GM12874 (cell line): Measurements from ENCODE around the gene KLF16.

Experiments used
- TF ChIP-seq, protein P1 (sequence below): IDR thresholded peaks from 2 replicates; pipeline ENCODE4 v1.5.1; 2011; ENCODE audit warnings: low read depth, mild to moderate bottlenecking, control low read depth, low read length, moderate library complexity; ENCODE audit not compliant: insufficient read depth

The KLF16 gene

DNA sequence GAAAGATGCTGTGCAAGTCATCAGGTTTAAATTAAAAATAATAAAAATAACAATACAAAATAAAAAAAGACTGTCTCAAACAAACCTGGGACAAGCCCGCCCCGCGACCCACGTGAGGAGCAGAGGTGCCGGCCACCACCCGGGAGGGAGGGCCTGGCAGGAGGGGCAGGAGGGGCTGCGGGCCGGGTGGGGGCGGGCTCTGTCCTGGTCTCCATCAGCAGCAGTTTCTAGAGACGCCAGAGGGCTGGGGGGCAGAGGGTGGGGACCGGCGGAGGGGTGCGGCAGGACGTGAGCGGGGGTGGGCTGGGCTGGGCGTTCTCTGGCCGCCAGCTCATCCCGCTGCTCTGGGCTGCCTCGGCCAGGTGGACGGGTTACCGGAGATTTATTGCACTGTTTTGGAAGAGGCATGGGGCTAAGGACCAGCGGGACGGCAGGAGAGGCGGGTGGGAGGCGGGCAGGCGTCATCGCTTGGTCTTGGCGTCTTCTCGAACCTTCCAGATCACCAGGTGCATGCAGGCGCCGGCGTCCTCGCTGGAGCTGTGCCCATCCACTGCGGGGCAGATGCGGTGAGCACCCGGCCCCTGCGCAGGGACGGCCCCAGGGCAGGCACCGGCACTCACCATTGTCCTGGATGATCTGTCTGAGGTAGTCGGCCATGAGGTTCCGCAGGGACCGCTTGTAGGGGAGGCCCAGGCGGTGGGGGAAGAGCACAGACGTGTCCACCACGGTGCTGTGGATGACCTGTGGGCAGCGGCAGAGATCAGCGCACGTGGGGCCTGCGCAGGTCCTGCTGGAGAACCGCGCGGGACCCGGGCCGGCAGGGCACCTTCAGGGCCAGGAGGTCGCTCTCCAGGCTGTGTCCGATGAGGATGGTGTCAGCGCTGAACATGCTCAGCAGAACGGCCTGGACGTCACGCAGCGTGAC lies 47.5 kb downstream of the KLF16 start:
- TF ChIP-seq, protein P1, sequence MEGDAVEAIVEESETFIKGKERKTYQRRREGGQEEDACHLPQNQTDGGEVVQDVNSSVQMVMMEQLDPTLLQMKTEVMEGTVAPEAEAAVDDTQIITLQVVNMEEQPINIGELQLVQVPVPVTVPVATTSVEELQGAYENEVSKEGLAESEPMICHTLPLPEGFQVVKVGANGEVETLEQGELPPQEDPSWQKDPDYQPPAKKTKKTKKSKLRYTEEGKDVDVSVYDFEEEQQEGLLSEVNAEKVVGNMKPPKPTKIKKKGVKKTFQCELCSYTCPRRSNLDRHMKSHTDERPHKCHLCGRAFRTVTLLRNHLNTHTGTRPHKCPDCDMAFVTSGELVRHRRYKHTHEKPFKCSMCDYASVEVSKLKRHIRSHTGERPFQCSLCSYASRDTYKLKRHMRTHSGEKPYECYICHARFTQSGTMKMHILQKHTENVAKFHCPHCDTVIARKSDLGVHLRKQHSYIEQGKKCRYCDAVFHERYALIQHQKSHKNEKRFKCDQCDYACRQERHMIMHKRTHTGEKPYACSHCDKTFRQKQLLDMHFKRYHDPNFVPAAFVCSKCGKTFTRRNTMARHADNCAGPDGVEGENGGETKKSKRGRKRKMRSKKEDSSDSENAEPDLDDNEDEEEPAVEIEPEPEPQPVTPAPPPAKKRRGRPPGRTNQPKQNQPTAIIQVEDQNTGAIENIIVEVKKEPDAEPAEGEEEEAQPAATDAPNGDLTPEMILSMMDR = no peak

- TF ChIP-seq, protein P1 = no peak
Observed at GRCh38 chr19:1814833-1815604, 48.4 kb downstream of the KLF16 start.

GRCh38 chr19:1814391-1814790 lies 49.0 kb downstream of the KLF16 start:
- TF ChIP-seq, protein P1 = no peak

- TF ChIP-seq, protein P1 = no peak
Observed at GRCh38 chr19:1813192-1814182, 49.9 kb downstream of the KLF16 start.

GRCh38 chr19:1812426-1813191 lies 50.8 kb downstream of the KLF16 start:
- TF ChIP-seq, protein P1 = peak; percentile 84

DNA sequence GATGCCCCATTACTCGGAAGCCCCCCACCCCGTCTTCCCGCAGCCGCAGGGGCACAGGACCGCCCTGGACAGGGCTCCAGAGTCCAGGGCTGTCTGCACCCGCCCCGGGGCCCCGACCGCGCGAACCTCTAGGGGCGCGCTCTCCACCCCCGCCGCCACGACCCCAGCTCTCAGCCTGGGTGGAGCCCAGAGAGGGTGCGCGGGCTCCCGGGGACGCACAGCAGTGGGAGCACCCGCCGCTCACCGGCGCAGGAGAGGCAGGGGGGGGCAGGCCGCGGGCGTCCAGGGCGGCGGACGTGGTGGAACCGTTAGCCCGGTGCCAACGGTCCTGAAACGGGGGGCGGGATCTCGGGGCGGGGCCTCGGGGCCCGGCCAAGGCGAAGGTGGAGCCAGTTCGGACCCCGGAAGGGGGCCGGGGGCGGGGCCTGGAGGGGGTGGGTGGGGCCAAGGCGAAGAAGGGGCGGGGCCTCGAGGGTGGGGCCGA lies 51.4 kb downstream of the KLF16 start, which contains the start of gene ATP8B3:
ATP8B3 (minus strand) TSS at position 335 of the 484 bp plus-strand sequence. CDS start 540 bp downstream, outside the sequence.
- TF ChIP-seq, protein P1 = peak; percentile 48
